ENCODE results near the gene UGT2A2.

UGT2A2 gene

GRCh38 chr4:69640289-69640688, 847 bp upstream of the UGT2A2 start:
- DNase-seq (ENCODE audit: low read depth): peak; percentile 16
- no peaks in the 10 kb centered on the region for H3K4me1 ChIP-seq (ENCODE audit: control insufficient read depth, insufficient read depth, low read length)
- no peaks in the 10 kb centered on the region for H3K27me3 ChIP-seq (replicated peaks; ENCODE audit: control insufficient read depth, insufficient read depth, low read length)
- H3K9ac ChIP-seq (ENCODE audit: low read length): no peak overlapping the region
- no peak overlapping the region for H3K4me3 ChIP-seq (ENCODE audit: low read length)
- no peaks in the 10 kb centered on the region for H3K9me3 ChIP-seq (ENCODE audit: control insufficient read depth, low read length)
- no peaks in the 10 kb centered on the region for H3K36me3 ChIP-seq (ENCODE audit: control insufficient read depth, insufficient read depth, low read length, severe bottlenecking)

- Histone ChIP-seq H3K36me3 (ENCODE audit: control insufficient read depth, insufficient read depth, low read length, severe bottlenecking) (no peaks in the 10 kb centered on the region), H3K9me3 (ENCODE audit: control insufficient read depth, low read length) (peaks cover 6% of the 10 kb centered on the region), H3K4me3 (ENCODE audit: low read length) (no peak overlapping the region), H3K9ac (ENCODE audit: low read length) (no peak overlapping the region), H3K27me3 (replicated peaks; ENCODE audit: control insufficient read depth, insufficient read depth, low read length) (no peaks in the 10 kb centered on the region), H3K4me1 (ENCODE audit: control insufficient read depth, insufficient read depth, low read length) (no peaks in the 10 kb centered on the region)
- DNase-seq (ENCODE audit: low read depth): peak; percentile 41
Observed at GRCh38 chr4:69617083-69617694, 22.3 kb downstream of the UGT2A2 start.

GRCh38 chr4:69610484-69610883, 29.0 kb downstream of the UGT2A2 start:
- H3K9ac ChIP-seq (ENCODE audit: low read length): no peak overlapping the region
- DNase-seq (ENCODE audit: low read depth): no peak
- no peaks in the 10 kb centered on the region for H3K27me3 ChIP-seq (replicated peaks; ENCODE audit: control insufficient read depth, insufficient read depth, low read length)
- H3K4me3 ChIP-seq (ENCODE audit: low read length): no peak overlapping the region
- H3K36me3 ChIP-seq (ENCODE audit: control insufficient read depth, insufficient read depth, low read length, severe bottlenecking): no peaks in the 10 kb centered on the region
- no peaks in the 10 kb centered on the region for H3K4me1 ChIP-seq (ENCODE audit: control insufficient read depth, insufficient read depth, low read length)
- H3K9me3 ChIP-seq (ENCODE audit: control insufficient read depth, low read length): no peaks in the 10 kb centered on the region

GRCh38 chr4:69601065-69601464, 38.4 kb downstream of the UGT2A2 start:
- Histone ChIP-seq H3K9ac (ENCODE audit: low read length) (no peak overlapping the region), H3K27me3 (replicated peaks; ENCODE audit: control insufficient read depth, insufficient read depth, low read length) (no peaks in the 10 kb centered on the region), H3K4me3 (ENCODE audit: low read length) (no peak overlapping the region), H3K4me1 (ENCODE audit: control insufficient read depth, insufficient read depth, low read length) (no peaks in the 10 kb centered on the region), H3K36me3 (ENCODE audit: control insufficient read depth, insufficient read depth, low read length, severe bottlenecking) (no peaks in the 10 kb centered on the region), H3K9me3 (ENCODE audit: control insufficient read depth, low read length) (no peaks in the 10 kb centered on the region)
- DNase-seq (ENCODE audit: low read depth): no peak

GRCh38 chr4:69600013-69600412, 39.4 kb downstream of the UGT2A2 start:
- H3K4me3 ChIP-seq (ENCODE audit: low read length): no peak overlapping the region
- H3K27me3 ChIP-seq (replicated peaks; ENCODE audit: control insufficient read depth, insufficient read depth, low read length): no peaks in the 10 kb centered on the region
- no peaks in the 10 kb centered on the region for H3K9me3 ChIP-seq (ENCODE audit: control insufficient read depth, low read length)
- no peak overlapping the region for H3K9ac ChIP-seq (ENCODE audit: low read length)
- H3K36me3 ChIP-seq (ENCODE audit: control insufficient read depth, insufficient read depth, low read length, severe bottlenecking): no peaks in the 10 kb centered on the region
- H3K4me1 ChIP-seq (ENCODE audit: control insufficient read depth, insufficient read depth, low read length): no peaks in the 10 kb centered on the region
- DNase-seq (ENCODE audit: low read depth): no peak

- Histone ChIP-seq H3K36me3 (ENCODE audit: control insufficient read depth, insufficient read depth, low read length, severe bottlenecking) (no peaks in the 10 kb centered on the region), H3K27me3 (replicated peaks; ENCODE audit: control insufficient read depth, insufficient read depth, low read length) (no peaks in the 10 kb centered on the region), H3K4me1 (ENCODE audit: control insufficient read depth, insufficient read depth, low read length) (no peaks in the 10 kb centered on the region), H3K9me3 (ENCODE audit: control insufficient read depth, low read length) (no peaks in the 10 kb centered on the region), H3K4me3 (ENCODE audit: low read length) (no peak overlapping the region), H3K9ac (ENCODE audit: low read length) (no peak overlapping the region)
- no peak for DNase-seq (ENCODE audit: low read depth)
Observed at GRCh38 chr4:69594382-69594781, 45.1 kb downstream of the UGT2A2 start.

- H3K36me3 ChIP-seq (ENCODE audit: control insufficient read depth, insufficient read depth, low read length, severe bottlenecking): no peaks in the 10 kb centered on the region
- no peaks in the 10 kb centered on the region for H3K27me3 ChIP-seq (replicated peaks; ENCODE audit: control insufficient read depth, insufficient read depth, low read length)
- no peak for DNase-seq (ENCODE audit: low read depth)
- no peaks in the 10 kb centered on the region for H3K9me3 ChIP-seq (ENCODE audit: control insufficient read depth, low read length)
- no peaks in the 10 kb centered on the region for H3K4me1 ChIP-seq (ENCODE audit: control insufficient read depth, insufficient read depth, low read length)
- H3K4me3 ChIP-seq (ENCODE audit: low read length): no peak overlapping the region
- no peak overlapping the region for H3K9ac ChIP-seq (ENCODE audit: low read length)
Observed at GRCh38 chr4:69591364-69591763, 48.1 kb downstream of the UGT2A2 start.

GRCh38 chr4:69589884-69590283, 49.6 kb downstream of the UGT2A2 start:
- H3K9ac ChIP-seq (ENCODE audit: low read length): no peak overlapping the region
- H3K36me3 ChIP-seq (ENCODE audit: control insufficient read depth, insufficient read depth, low read length, severe bottlenecking): no peaks in the 10 kb centered on the region
- H3K4me3 ChIP-seq (ENCODE audit: low read length): no peak overlapping the region
- H3K27me3 ChIP-seq (replicated peaks; ENCODE audit: control insufficient read depth, insufficient read depth, low read length): no peaks in the 10 kb centered on the region
- DNase-seq (ENCODE audit: low read depth): no peak
- H3K9me3 ChIP-seq (ENCODE audit: control insufficient read depth, low read length): no peaks in the 10 kb centered on the region
- no peaks in the 10 kb centered on the region for H3K4me1 ChIP-seq (ENCODE audit: control insufficient read depth, insufficient read depth, low read length)

GRCh38 chr4:69584135-69584534, 55.3 kb downstream of the UGT2A2 start:
- Histone ChIP-seq H3K4me1 (ENCODE audit: control insufficient read depth, insufficient read depth, low read length) (no peaks in the 10 kb centered on the region), H3K4me3 (ENCODE audit: low read length) (no peak overlapping the region), H3K27me3 (replicated peaks; ENCODE audit: control insufficient read depth, insufficient read depth, low read length) (no peaks in the 10 kb centered on the region), H3K9me3 (ENCODE audit: control insufficient read depth, low read length) (no peaks in the 10 kb centered on the region), H3K36me3 (ENCODE audit: control insufficient read depth, insufficient read depth, low read length, severe bottlenecking) (no peaks in the 10 kb centered on the region), H3K9ac (ENCODE audit: low read length) (no peak overlapping the region)
- DNase-seq (ENCODE audit: low read depth): no peak

- no peak for DNase-seq (ENCODE audit: low read depth)
- Histone ChIP-seq H3K9ac (ENCODE audit: low read length) (no peak overlapping the region), H3K4me3 (ENCODE audit: low read length) (no peak overlapping the region), H3K9me3 (ENCODE audit: control insufficient read depth, low read length) (no peaks in the 10 kb centered on the region), H3K4me1 (ENCODE audit: control insufficient read depth, insufficient read depth, low read length) (no peaks in the 10 kb centered on the region), H3K36me3 (ENCODE audit: control insufficient read depth, insufficient read depth, low read length, severe bottlenecking) (no peaks in the 10 kb centered on the region), H3K27me3 (replicated peaks; ENCODE audit: control insufficient read depth, insufficient read depth, low read length) (no peaks in the 10 kb centered on the region)
Observed at GRCh38 chr4:69583543-69583942, 55.9 kb downstream of the UGT2A2 start.

GRCh38 chr4:69577245-69577644, 62.2 kb downstream of the UGT2A2 start:
- H3K27me3 ChIP-seq (replicated peaks; ENCODE audit: control insufficient read depth, insufficient read depth, low read length): no peaks in the 10 kb centered on the region
- no peaks in the 10 kb centered on the region for H3K9me3 ChIP-seq (ENCODE audit: control insufficient read depth, low read length)
- H3K4me1 ChIP-seq (ENCODE audit: control insufficient read depth, insufficient read depth, low read length): no peaks in the 10 kb centered on the region
- no peak for DNase-seq (ENCODE audit: low read depth)
- no peak overlapping the region for H3K4me3 ChIP-seq (ENCODE audit: low read length)
- no peak overlapping the region for H3K9ac ChIP-seq (ENCODE audit: low read length)
- no peaks in the 10 kb centered on the region for H3K36me3 ChIP-seq (ENCODE audit: control insufficient read depth, insufficient read depth, low read length, severe bottlenecking)

- Histone ChIP-seq H3K36me3 (ENCODE audit: control insufficient read depth, insufficient read depth, low read length, severe bottlenecking) (no peaks in the 10 kb centered on the region), H3K9ac (ENCODE audit: low read length) (no peak overlapping the region), H3K9me3 (ENCODE audit: control insufficient read depth, low read length) (no peaks in the 10 kb centered on the region), H3K4me3 (ENCODE audit: low read length) (no peak overlapping the region), H3K4me1 (ENCODE audit: control insufficient read depth, insufficient read depth, low read length) (no peaks in the 10 kb centered on the region), H3K27me3 (replicated peaks; ENCODE audit: control insufficient read depth, insufficient read depth, low read length) (no peaks in the 10 kb centered on the region)
- DNase-seq (ENCODE audit: low read depth): no peak
Observed at GRCh38 chr4:69576251-69576877, 63.1 kb downstream of the UGT2A2 start.

All from adipocyte (in vitro differentiated cells).